ENCODE results near the gene STON2.

GRCh38 chr14:81256289-81256960 is 143.7 kb downstream of the STON2 start:
- no peak for TF ChIP-seq CTCF (IDR thresholded peaks at IDR 0.05; ENCODE audit: low read depth, low read length, missing input control)
- TF ChIP-seq EGR1 (IDR thresholded peaks at IDR 0.05; ENCODE audit: low read depth in 2 of 2) = no peak
- no peak for TF ChIP-seq ATF3 (IDR thresholded peaks at IDR 0.05)
- no peak for TF ChIP-seq ZBTB33 (IDR thresholded peaks at IDR 0.05)
- no peak for TF ChIP-seq GABPA (IDR thresholded peaks at IDR 0.05 in 1 of 2, conservative IDR thresholded peaks at IDR 0.05 in 1 of 2)
- no peak for TF ChIP-seq JUND (IDR thresholded peaks at IDR 0.05)
- TF ChIP-seq RAD21 (IDR thresholded peaks at IDR 0.05) = no peak
